HG03060 (cell line): Measurements from ENCODE around the gene ZNF331.
"Not testable (repeated sequence)": the region's sequence is repeated elsewhere in the genome, so short reads cannot be mapped to it uniquely, and the experiment has no call there.

Experiments used
- ATAC-seq: cut with Tn5 transposase; IDR thresholded peaks from one replicate; pipeline ENCODE4 v1.9.1; 2021; ENCODE audit warnings: low read depth, moderate number of reproducible peaks; ENCODE audit not compliant: unreplicated experiment

The ZNF331 gene

GRCh38 chr19:53537521-53538377 is at the start of gene ZNF331:
Gene ZNF331, plus strand, starts transcription at chr19:53538145. Its CDS starts 31,232 bp downstream, at chr19:53569377.
- ATAC-seq, result peak; percentile 40

- no peak for ATAC-seq
These were observed 45.8 kb upstream of the ZNF331 start for GRCh38 chr19:53492153-53492552.

- ATAC-seq, result not testable (repeated sequence)
These were observed 40.5 kb upstream of the ZNF331 start for GRCh38 chr19:53497311-53498023.

GRCh38 chr19:53498024-53498395 is 39.9 kb upstream of the ZNF331 start:
- not testable (repeated sequence) for ATAC-seq

- ATAC-seq, result not testable (repeated sequence)
These were observed 34.8 kb upstream of the ZNF331 start for GRCh38 chr19:53503151-53503550.

GRCh38 chr19:53503671-53504364 is 34.1 kb upstream of the ZNF331 start:
- ATAC-seq, result not testable (repeated sequence)

- not testable (repeated sequence) for ATAC-seq
These were observed 33.6 kb upstream of the ZNF331 start for GRCh38 chr19:53504365-53504703.

GRCh38 chr19:53504885-53505284 is 33.1 kb upstream of the ZNF331 start:
- no peak for ATAC-seq

GRCh38 chr19:53506728-53507127 is 31.2 kb upstream of the ZNF331 start:
- ATAC-seq, result no peak

- ATAC-seq, result no peak
These were observed 30.2 kb upstream of the ZNF331 start for GRCh38 chr19:53507523-53508442.

GRCh38 chr19:53509443-53509842 is 28.5 kb upstream of the ZNF331 start:
- ATAC-seq, result no peak

- no peak for ATAC-seq
These were observed 28.1 kb upstream of the ZNF331 start for GRCh38 chr19:53509845-53510244.

- no peak for ATAC-seq
These were observed 26.6 kb upstream of the ZNF331 start for GRCh38 chr19:53511357-53511756.

- no peak for ATAC-seq
These were observed 26.0 kb upstream of the ZNF331 start for GRCh38 chr19:53511933-53512374.

GRCh38 chr19:53515047-53515446 is 22.9 kb upstream of the ZNF331 start:
- ATAC-seq, result not testable (repeated sequence)

GRCh38 chr19:53517114-53517741 is 20.7 kb upstream of the ZNF331 start:
- ATAC-seq, result no peak

- ATAC-seq, result no peak
These were observed 19.8 kb upstream of the ZNF331 start for GRCh38 chr19:53518121-53518520.

GRCh38 chr19:53518716-53519115 is 19.2 kb upstream of the ZNF331 start:
- ATAC-seq, result no peak

- ATAC-seq, result no peak
These were observed 18.5 kb upstream of the ZNF331 start for GRCh38 chr19:53519446-53519845.

- no peak for ATAC-seq
These were observed 17.8 kb upstream of the ZNF331 start for GRCh38 chr19:53520163-53520546.
